ES-I3 (cell line): ENCODE data around the gene FAM181A.
A peak's percentile ranks its signal among the peaks of the same experiment; 100 is the strongest.

Source experiments
- H3K36me3 ChIP-seq: 2 replicates; pipeline ENCODE4 v1.6.1; 2013; ENCODE audit warnings: mild to moderate bottlenecking, low read length, control low read depth, moderate library complexity; ENCODE audit not compliant: insufficient read depth
- H3K4me1 ChIP-seq: 2 replicates; pipeline ENCODE4 v1.6.1; 2013; ENCODE audit warnings: mild to moderate bottlenecking, control low read depth, low read length; ENCODE audit not compliant: insufficient read depth
- H3K9ac ChIP-seq: 2 replicates; pipeline ENCODE4 v1.6.1; 2013; ENCODE audit warnings: low read depth, mild to moderate bottlenecking, low read length, moderate library complexity
- H3K9me3 ChIP-seq: 2 replicates; pipeline ENCODE4 v1.6.1; 2013; ENCODE audit warnings: mild to moderate bottlenecking, low read length, moderate library complexity; ENCODE audit not compliant: control insufficient read depth, insufficient read depth

Gene FAM181A

GRCh38 chr14:93926873-93927799, at the start of gene FAM181A:
FAM181A (plus strand) TSS chr14:93927344; CDS start chr14:93928286, 942 bp downstream.
- Histone ChIP-seq H3K9me3 (no peaks in the 10 kb centered on the region), H3K36me3 (no peaks in the 10 kb centered on the region), H3K9ac (no peak within 1 kb of the TSS), H3K4me1 (no peaks in the 10 kb centered on the region; the same call in 1 of the 2 replicates)

GRCh38 chr14:93878212-93878611, 48.9 kb upstream of the FAM181A start:
- Histone ChIP-seq H3K4me1 (peaks cover 6% of the 10 kb centered on the region), H3K9me3 (no peaks in the 10 kb centered on the region), H3K36me3 (no peaks in the 10 kb centered on the region; the same call in 1 of the 2 replicates), H3K9ac (no peak overlapping the region)

GRCh38 chr14:93878871-93879270, 48.3 kb upstream of the FAM181A start:
- H3K36me3 ChIP-seq: no peaks in the 10 kb centered on the region; the same call in 1 of the 2 replicates
- no peak overlapping the region for H3K9ac ChIP-seq
- peaks cover 6% of the 10 kb centered on the region for H3K4me1 ChIP-seq
- H3K9me3 ChIP-seq: no peaks in the 10 kb centered on the region

GRCh38 chr14:93879362-93879983, 47.7 kb upstream of the FAM181A start:
- H3K9ac ChIP-seq: peak overlapping the region; percentile 1; the same call in 1 of the 2 replicates
- H3K4me1 ChIP-seq: peaks cover 6% of the 10 kb centered on the region
- no peaks in the 10 kb centered on the region; the same call in 1 of the 2 replicates for H3K36me3 ChIP-seq
- H3K9me3 ChIP-seq: no peaks in the 10 kb centered on the region

- Histone ChIP-seq H3K4me1 (peaks cover 6% of the 10 kb centered on the region), H3K9ac (peak overlapping the region; percentile 1; the same call in 1 of the 2 replicates), H3K9me3 (no peaks in the 10 kb centered on the region; the same call in 1 of the 2 replicates), H3K36me3 (no peaks in the 10 kb centered on the region; the same call in 1 of the 2 replicates)
Measured at GRCh38 chr14:93880021-93880820, 46.9 kb upstream of the FAM181A start.

GRCh38 chr14:93884950-93885349, 42.2 kb upstream of the FAM181A start:
- no peak overlapping the region for H3K9ac ChIP-seq
- no peaks in the 10 kb centered on the region for H3K36me3 ChIP-seq
- H3K9me3 ChIP-seq: no peaks in the 10 kb centered on the region; the same call in 1 of the 2 replicates
- H3K4me1 ChIP-seq: no peaks in the 10 kb centered on the region

- H3K4me1 ChIP-seq: 0 out of 2 replicates have a peak, but pooled peaks cover 6% of the 10 kb centered on the region
- no peaks in the 10 kb centered on the region; the same call in 1 of the 2 replicates for H3K9me3 ChIP-seq
- no peaks in the 10 kb centered on the region for H3K36me3 ChIP-seq
- H3K9ac ChIP-seq: no peak overlapping the region
Measured at GRCh38 chr14:93888995-93889394, 38.1 kb upstream of the FAM181A start.

GRCh38 chr14:93889739-93890483, 37.2 kb upstream of the FAM181A start:
- Histone ChIP-seq H3K9me3 (no peaks in the 10 kb centered on the region; the same call in 1 of the 2 replicates), H3K4me1 (peaks cover 14% of the 10 kb centered on the region; the same call in 1 of the 2 replicates), H3K9ac (no peak overlapping the region), H3K36me3 (no peaks in the 10 kb centered on the region)

- Histone ChIP-seq H3K4me1 (peaks cover 14% of the 10 kb centered on the region; the same call in 1 of the 2 replicates), H3K36me3 (no peaks in the 10 kb centered on the region), H3K9ac (no peak overlapping the region)
Measured at GRCh38 chr14:93891756-93892504, 35.2 kb upstream of the FAM181A start.

GRCh38 chr14:93892505-93892839, 34.7 kb upstream of the FAM181A start:
- Histone ChIP-seq H3K36me3 (no peaks in the 10 kb centered on the region), H3K4me1 (peaks cover 14% of the 10 kb centered on the region; the same call in 1 of the 2 replicates)

More at GRCh38 chr14:93891756-93892504, 35.2 kb upstream of the FAM181A start:
- no peaks in the 10 kb centered on the region for H3K9me3 ChIP-seq

GRCh38 chr14:93892923-93893558, 34.1 kb upstream of the FAM181A start:
- H3K4me1 ChIP-seq: peaks cover 14% of the 10 kb centered on the region; the same call in 1 of the 2 replicates

More at GRCh38 chr14:93892505-93892839, 34.7 kb upstream of the FAM181A start:
- no peaks in the 10 kb centered on the region for H3K9me3 ChIP-seq
- H3K9ac ChIP-seq: no peak overlapping the region

GRCh38 chr14:93893661-93894261, 33.4 kb upstream of the FAM181A start:
- Histone ChIP-seq H3K36me3 (no peaks in the 10 kb centered on the region), H3K9me3 (no peaks in the 10 kb centered on the region), H3K4me1 (peaks cover 14% of the 10 kb centered on the region; the same call in 1 of the 2 replicates), H3K9ac (peak overlapping the region; percentile 28; the same call in 1 of the 2 replicates)

More at GRCh38 chr14:93892923-93893558, 34.1 kb upstream of the FAM181A start:
- Histone ChIP-seq H3K9ac (no peak overlapping the region; the same call in 1 of the 2 replicates), H3K36me3 (no peaks in the 10 kb centered on the region), H3K9me3 (no peaks in the 10 kb centered on the region)
